Measurements from ENCODE around the gene SHLD2.

- no peak for TF ChIP-seq CTCF (IDR thresholded peaks at IDR 0.05)
- TF ChIP-seq POLR2A (IDR thresholded peaks at IDR 0.05) = no peak
- TF ChIP-seq POLR2AphosphoS5 (IDR thresholded peaks at IDR 0.05) = no peak
- TF ChIP-seq EP300 (IDR thresholded peaks at IDR 0.05) = no peak
These were observed 9.5 kb upstream of the SHLD2 start for GRCh38 chr10:87085537-87085936.

Measured in suprapubic skin (tissue), 4 donors.